WTC11 (cell line): ENCODE measurements around the gene SLC7A6OS.

ENCODE experiments used
- E2F1 ChIP-seq: sonication (generic); formaldehyde crosslinking; IDR thresholded peaks from 2 replicates; pipeline ENCODE4 v1.8.0; 2022; ENCODE audit warnings: mild to moderate bottlenecking, missing genetic modification reagents
- MYBL2 ChIP-seq: sonication (generic); formaldehyde crosslinking; IDR thresholded peaks from 2 replicates; pipeline ENCODE4 v1.8.1; 2023; ENCODE audit warnings: mild to moderate bottlenecking, moderate library complexity, missing genetic modification reagents
- ZBTB43 ChIP-seq: sonication (generic); formaldehyde crosslinking; IDR thresholded peaks from 2 replicates; pipeline ENCODE4 v1.8.1; 2023; ENCODE audit warnings: mild to moderate bottlenecking, missing genetic modification reagents

GRCh38 chr16:68283801-68284598, 26.7 kb downstream of the SLC7A6OS start:
- no peak for TF ChIP-seq MYBL2 (CRISPR knock-in tag)
- no peak for TF ChIP-seq E2F1 (CRISPR knock-in tag)
- TF ChIP-seq ZBTB43 (CRISPR knock-in tag), result no peak
